Measurements from ENCODE around the gene FMO1. TPM values are rescaled to one million over a fixed set of nuclear protein-coding genes. Genes with fewer than 3 reads are reported as not detected.

FMO1 gene
- total RNA-seq, 1 experiment from 2014 or later: not detected

DNA sequence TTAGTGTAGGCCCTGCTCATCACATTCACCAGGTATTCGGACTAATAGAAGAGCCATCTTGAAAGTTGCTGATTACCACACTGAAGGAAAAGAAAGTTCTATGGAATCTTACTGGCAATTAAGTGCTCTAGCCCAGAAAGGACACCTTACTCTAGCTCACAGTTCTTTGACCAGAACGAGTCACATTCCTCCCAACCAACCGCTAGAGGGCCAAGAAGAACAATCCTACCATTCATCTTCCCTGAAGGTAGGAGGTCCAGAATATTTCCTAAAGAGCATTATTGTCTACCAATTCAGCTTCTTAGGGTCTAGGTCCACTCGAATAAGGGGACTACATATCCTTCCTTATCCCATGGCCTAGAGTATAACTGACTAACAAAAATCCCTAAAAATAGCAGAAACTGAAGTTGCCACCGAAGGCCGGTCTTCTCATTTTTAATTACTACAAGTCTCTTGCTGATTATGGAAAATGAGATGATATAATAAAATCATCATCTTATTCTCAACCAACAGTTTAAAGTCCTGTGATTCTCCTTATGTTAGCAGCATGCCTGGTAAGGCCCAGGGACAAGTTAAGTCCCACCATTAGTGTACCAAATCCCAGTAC lies 2.7 kb upstream of the FMO1 start:
- peak; percentile 46 for DNase-seq
- no peak overlapping the region for H3K27ac Mint-ChIP-seq
- H2BK20ac ChIP-seq (ENCODE audit: low read depth, low read length, poor library complexity, severe bottlenecking): no peak overlapping the region
- no peak overlapping the region for H4K8ac ChIP-seq (replicated peaks; ENCODE audit: insufficient read length, low read depth, low read length)
- H3K4ac ChIP-seq (ENCODE audit: low read depth, low read length): no peak overlapping the region
- H2BK12ac ChIP-seq (ENCODE audit: insufficient read length, low read depth, low read length): no peak overlapping the region
- no peaks in the 10 kb centered on the region for H3K9me3 ChIP-seq (ENCODE audit: control insufficient read depth, low read depth, low read length)
- H3K27me3 ChIP-seq (ENCODE audit: insufficient read depth, low read length): no peaks in the 10 kb centered on the region
- no peak overlapping the region for H2BK15ac ChIP-seq (ENCODE audit: low read depth, low read length)
- H3K27ac ChIP-seq (ENCODE audit: insufficient read length, low read depth, low read length): no peak overlapping the region
- no peak overlapping the region for H3K23ac ChIP-seq (ENCODE audit: insufficient read length, low read depth, low read length)
- no peak overlapping the region for H4K91ac ChIP-seq (ENCODE audit: insufficient read length, low read depth, low read length)
- H2BK5ac ChIP-seq (ENCODE audit: insufficient read length, low read length): no peak overlapping the region
- peaks cover 0 to 10% (median 0%) of the 10 kb centered on the region in 3 experiments; a peak in 2 of 7 replicates for H3K36me3 Mint-ChIP-seq (ENCODE audit: insufficient read depth in 1 of 3, low read depth in 3 of 3)
- no peaks in the 10 kb centered on the region for H3K9me3 Mint-ChIP-seq
- no peaks in the 10 kb centered on the region for H3K23me2 ChIP-seq (ENCODE audit: insufficient read length, low read depth, low read length, poor library complexity, severe bottlenecking)
- H3K9ac ChIP-seq (ENCODE audit: extremely low read depth, insufficient read length, low read length): no peak overlapping the region
- no peaks in the 10 kb centered on the region; the same call in 1 of the 2 replicates for H3K4me1 ChIP-seq (ENCODE audit: insufficient read depth, low read length)
- H3K4me3 Mint-ChIP-seq: no peak overlapping the region
- H3K14ac ChIP-seq (ENCODE audit: insufficient read depth, low read length): no peak overlapping the region
- H3K18ac ChIP-seq (ENCODE audit: insufficient read length, low read depth, low read length): no peak overlapping the region
- no peaks in the 10 kb centered on the region for H3K27me3 Mint-ChIP-seq (ENCODE audit: low read depth)
- no CpG with 5 or more reads among the region's 6 CpGs for WGBS (ENCODE audit: extremely low coverage, insufficient read length, low lambda C conversion rate)
- H4K20me1 ChIP-seq (ENCODE audit: control insufficient read depth, insufficient read depth, insufficient read length): no peaks in the 10 kb centered on the region
- H2AFZ ChIP-seq (ENCODE audit: low read length): no peak overlapping the region
- H3K56ac ChIP-seq (ENCODE audit: insufficient read length, low read depth, low read length): no peak overlapping the region
- no peak overlapping the region for H3T11ph ChIP-seq (ENCODE audit: low read length)
- peaks cover 15 to 19% of the 10 kb centered on the region in 2 experiments for H3K4me1 Mint-ChIP-seq
- TF ChIP-seq, protein P1, sequence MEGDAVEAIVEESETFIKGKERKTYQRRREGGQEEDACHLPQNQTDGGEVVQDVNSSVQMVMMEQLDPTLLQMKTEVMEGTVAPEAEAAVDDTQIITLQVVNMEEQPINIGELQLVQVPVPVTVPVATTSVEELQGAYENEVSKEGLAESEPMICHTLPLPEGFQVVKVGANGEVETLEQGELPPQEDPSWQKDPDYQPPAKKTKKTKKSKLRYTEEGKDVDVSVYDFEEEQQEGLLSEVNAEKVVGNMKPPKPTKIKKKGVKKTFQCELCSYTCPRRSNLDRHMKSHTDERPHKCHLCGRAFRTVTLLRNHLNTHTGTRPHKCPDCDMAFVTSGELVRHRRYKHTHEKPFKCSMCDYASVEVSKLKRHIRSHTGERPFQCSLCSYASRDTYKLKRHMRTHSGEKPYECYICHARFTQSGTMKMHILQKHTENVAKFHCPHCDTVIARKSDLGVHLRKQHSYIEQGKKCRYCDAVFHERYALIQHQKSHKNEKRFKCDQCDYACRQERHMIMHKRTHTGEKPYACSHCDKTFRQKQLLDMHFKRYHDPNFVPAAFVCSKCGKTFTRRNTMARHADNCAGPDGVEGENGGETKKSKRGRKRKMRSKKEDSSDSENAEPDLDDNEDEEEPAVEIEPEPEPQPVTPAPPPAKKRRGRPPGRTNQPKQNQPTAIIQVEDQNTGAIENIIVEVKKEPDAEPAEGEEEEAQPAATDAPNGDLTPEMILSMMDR (conservative IDR thresholded peaks at IDR 0.05): peak; percentile 83
- no peak overlapping the region for H4K5ac ChIP-seq (ENCODE audit: insufficient read length, low read depth, low read length)
- H3K79me2 ChIP-seq (ENCODE audit: insufficient read depth, low read length): no peaks in the 10 kb centered on the region
- no peak overlapping the region for H2AK5ac ChIP-seq (ENCODE audit: insufficient read length, low read length)
- H2BK120ac ChIP-seq (ENCODE audit: low read depth, low read length, poor library complexity, severe bottlenecking): no peak overlapping the region
- H3K4me2 ChIP-seq (ENCODE audit: insufficient read depth, insufficient read length, low read length): no peak overlapping the region
- H3K79me1 ChIP-seq (ENCODE audit: insufficient read depth, low read depth, low read length, poor library complexity, severe bottlenecking): no peaks in the 10 kb centered on the region

Data from H9 (cell line).